ENCODE results near the gene IQSEC1.
A peak's percentile ranks its signal among the peaks of the same experiment; 100 is the strongest.

The IQSEC1 gene

DNA sequence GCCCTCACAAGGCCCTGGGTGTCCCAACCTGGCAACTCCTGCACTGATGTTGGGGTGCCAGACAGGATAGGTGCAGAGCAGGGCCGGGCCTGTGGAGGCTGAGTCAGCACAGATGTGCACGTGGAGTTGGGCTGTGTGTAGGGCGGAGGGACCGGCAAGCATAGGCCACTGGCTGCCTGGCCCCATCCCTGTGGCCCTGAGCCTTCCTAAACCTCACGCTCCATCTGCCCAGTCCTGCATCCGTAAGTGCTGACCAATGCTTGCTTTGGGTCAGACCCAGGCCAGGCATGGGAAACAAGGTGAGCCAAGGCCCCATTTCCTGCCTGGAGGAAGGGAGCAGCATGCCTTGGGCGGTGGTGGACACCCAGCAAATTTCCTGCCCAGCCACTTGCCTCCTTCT is 5.8 kb upstream of the IQSEC1 start:
- Histone ChIP-seq H4K20me1 (peaks cover 0 to 14% (median 0%) of the 10 kb centered on the region in 11 experiments; a peak in 2 of 22 replicates), H3K9me3 (replicated peaks in 1 of 11) (no peaks in the 10 kb centered on the region), H3K9ac (no peak overlapping the region; a peak in 2 of 22 replicates), H3K36me3 (no peaks in the 10 kb centered on the region), H3K4me3 (no peak overlapping the region), H3K27me3 (peaks cover 0 to 11% (median 0%) of the 10 kb centered on the region in 11 experiments; a peak in 4 of 22 replicates), H3K27ac (no peak overlapping the region), H3K4me1 (peaks cover 44 to 100% (median 95%) of the 10 kb centered on the region in 10 experiments), H3K4me2 (peak overlapping the region in 9 of 11 experiments; percentile 43 to 93 (median 73); a peak in 17 of 22 replicates)
- TF ChIP-seq Cebpa-rat (IDR thresholded peaks at IDR 0.05) = no peak

DNA sequence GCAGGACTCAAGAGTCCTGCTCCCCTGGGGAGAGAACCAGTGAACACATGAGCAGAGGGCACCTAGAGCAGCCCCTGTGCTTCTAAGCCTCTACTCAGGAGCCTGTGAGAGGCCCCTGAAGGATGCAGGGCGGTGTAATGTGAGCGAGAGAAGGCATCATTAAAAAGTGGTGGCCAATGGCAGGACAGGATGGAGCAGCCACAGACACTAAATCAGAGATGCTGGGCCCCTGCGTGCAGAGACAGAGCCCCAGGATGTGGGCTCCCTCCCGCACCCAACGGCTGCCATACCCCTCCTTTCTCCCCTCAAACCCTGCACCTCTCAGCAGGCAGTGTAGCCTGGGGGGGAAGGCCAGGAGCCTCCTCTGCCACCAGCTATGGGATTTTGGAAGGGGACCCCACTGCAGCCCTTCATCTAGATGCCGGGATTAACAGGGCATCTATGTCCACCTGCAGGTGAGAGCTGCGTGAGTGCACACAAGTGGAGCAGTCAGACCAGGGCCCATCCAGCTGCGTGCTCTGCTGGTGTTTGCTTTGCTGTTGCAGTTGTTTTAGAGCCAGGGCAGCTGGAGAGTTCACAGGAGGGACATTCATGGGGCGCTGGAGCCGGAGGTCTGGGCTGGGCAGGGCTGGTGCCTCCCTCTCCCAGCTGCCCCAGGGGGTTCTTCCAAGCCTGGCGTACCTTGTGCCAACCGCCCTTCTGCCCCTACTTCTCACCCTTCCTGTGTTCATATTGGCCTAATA is 5.1 kb upstream of the IQSEC1 start:
- Histone ChIP-seq H3K9me3 (replicated peaks in 1 of 11) (no peaks in the 10 kb centered on the region), H4K20me1 (peaks cover 0 to 14% (median 0%) of the 10 kb centered on the region in 11 experiments; a peak in 2 of 22 replicates), H3K4me3 (no peak overlapping the region), H3K9ac (0 out of 22 replicates have a peak overlapping the region, but pooled peaks of 1 of the 11 experiments have one; percentile 3), H3K27me3 (peaks cover 0 to 19% (median 0%) of the 10 kb centered on the region in 11 experiments; a peak in 6 of 22 replicates), H3K4me1 (peaks cover 45 to 100% (median 95%) of the 10 kb centered on the region in 10 experiments), H3K36me3 (no peaks in the 10 kb centered on the region), H3K4me2 (peak overlapping the region in 10 of 11 experiments; percentile 0 to 93 (median 72); a peak in 19 of 22 replicates), H3K27ac (no peak overlapping the region)
- TF ChIP-seq Cebpa-rat (IDR thresholded peaks at IDR 0.05) = no peak

- Histone ChIP-seq H3K9me3 (replicated peaks in 1 of 11) (no peaks in the 10 kb centered on the region), H4K20me1 (peaks cover 0 to 14% (median 0%) of the 10 kb centered on the region in 11 experiments; a peak in 3 of 22 replicates), H3K27me3 (peaks cover 0 to 26% (median 0%) of the 10 kb centered on the region in 11 experiments; a peak in 6 of 22 replicates), H3K27ac (no peak overlapping the region), H3K4me1 (peaks cover 51 to 100% (median 95%) of the 10 kb centered on the region in 10 experiments), H3K4me3 (no peak overlapping the region), H3K4me2 (peak overlapping the region in 10 of 11 experiments; percentile 0 to 93 (median 72); a peak in 18 of 22 replicates), H3K36me3 (no peaks in the 10 kb centered on the region), H3K9ac (0 out of 22 replicates have a peak overlapping the region, but pooled peaks of 1 of the 11 experiments have one; percentile 3)
- TF ChIP-seq Cebpa-rat (IDR thresholded peaks at IDR 0.05) = no peak
Observed at GRCh38 chr3:13077431-13078162, 4.4 kb upstream of the IQSEC1 start.

DNA sequence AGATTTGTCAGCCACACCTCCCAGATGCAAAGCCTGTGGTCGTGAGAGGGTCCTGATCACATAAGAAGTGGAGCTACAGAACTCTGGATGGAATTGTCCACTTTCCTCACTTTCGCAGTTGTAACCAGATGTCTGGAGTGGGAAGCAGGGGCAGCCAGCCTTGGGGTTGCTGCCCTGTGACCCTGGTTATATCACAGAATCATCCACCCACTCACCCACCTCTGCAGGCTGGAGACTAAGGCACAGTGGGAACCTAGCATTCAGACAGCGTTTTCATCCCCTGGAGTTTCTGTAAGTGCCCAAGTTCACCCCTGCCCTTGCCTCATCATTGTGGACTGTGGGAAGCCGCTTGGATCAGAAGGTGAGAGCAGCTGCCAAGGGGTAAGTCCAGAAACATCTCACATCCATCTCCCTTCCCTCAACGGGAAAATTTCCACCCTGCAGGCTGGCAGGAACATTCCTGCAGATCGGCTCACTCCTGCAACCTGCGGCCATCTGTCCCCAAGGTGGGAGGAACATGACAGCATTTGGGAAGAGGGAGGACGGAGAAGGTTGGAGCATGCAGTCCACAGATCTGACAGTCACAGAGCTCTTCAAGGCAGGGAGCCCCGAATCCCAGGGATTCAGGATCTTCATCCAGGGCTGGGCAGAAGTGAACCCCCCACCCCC is 2.9 kb upstream of the IQSEC1 start:
- Histone ChIP-seq H4K20me1 (peaks cover 0 to 14% (median 0%) of the 10 kb centered on the region in 11 experiments; a peak in 3 of 22 replicates), H3K36me3 (no peaks in the 10 kb centered on the region), H3K4me2 (peak overlapping the region; percentile 73 to 100 (median 93)), H3K9me3 (replicated peaks in 1 of 11) (no peaks in the 10 kb centered on the region), H3K4me3 (no peak overlapping the region), H3K27me3 (peaks cover 0 to 34% (median 0%) of the 10 kb centered on the region in 11 experiments; a peak in 6 of 22 replicates), H3K27ac (no peak overlapping the region), H3K4me1 (peaks cover 65 to 100% (median 95%) of the 10 kb centered on the region in 10 experiments), H3K9ac (no peak overlapping the region)
- no peak for TF ChIP-seq Cebpa-rat (IDR thresholded peaks at IDR 0.05)

DNA sequence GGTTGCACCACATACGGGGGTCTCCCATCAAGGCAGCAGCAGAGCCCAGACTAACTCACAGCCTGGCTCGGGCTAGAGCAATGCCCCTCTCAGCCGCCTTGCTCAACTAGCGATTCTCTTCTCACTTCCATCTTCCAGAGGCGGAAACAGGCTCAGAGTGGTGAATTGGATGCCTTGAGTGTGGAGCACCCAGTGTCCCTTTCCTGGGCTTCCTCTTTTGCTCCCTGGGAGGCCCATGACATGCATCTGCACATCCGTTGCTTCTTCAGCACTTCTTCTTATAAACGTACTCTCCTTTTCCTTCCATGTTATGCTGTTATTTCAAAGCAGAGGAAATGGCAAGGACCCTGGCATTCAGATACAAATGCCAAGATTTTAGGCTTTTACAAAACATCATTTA is 2.1 kb upstream of the IQSEC1 start:
- Histone ChIP-seq H3K36me3 (no peaks in the 10 kb centered on the region), H3K4me2 (peak overlapping the region; percentile 73 to 100 (median 93)), H3K9me3 (replicated peaks in 1 of 11) (no peaks in the 10 kb centered on the region), H3K27ac (no peak overlapping the region), H3K4me1 (peaks cover 65 to 100% (median 95%) of the 10 kb centered on the region in 10 experiments), H3K4me3 (no peak overlapping the region), H4K20me1 (peaks cover 0 to 14% (median 0%) of the 10 kb centered on the region in 11 experiments; a peak in 3 of 22 replicates), H3K27me3 (peaks cover 0 to 34% (median 0%) of the 10 kb centered on the region in 11 experiments; a peak in 6 of 22 replicates), H3K9ac (no peak overlapping the region)
- TF ChIP-seq Cebpa-rat (IDR thresholded peaks at IDR 0.05) = no peak

- Histone ChIP-seq H3K4me1 (peaks cover 78 to 100% (median 95%) of the 10 kb centered on the region in 10 experiments), H3K27me3 (peaks cover 0 to 34% (median 0%) of the 10 kb centered on the region in 11 experiments; a peak in 6 of 22 replicates), H3K9me3 (replicated peaks in 1 of 11) (no peaks in the 10 kb centered on the region), H3K36me3 (no peaks in the 10 kb centered on the region), H3K4me2 (peak overlapping the region; percentile 86 to 100 (median 93); a peak in 21 of 22 replicates), H3K4me3 (peak overlapping the region in 7 of 10 experiments; percentile 53 to 71 (median 62); a peak in 15 of 20 replicates), H3K27ac (peak overlapping the region in 3 of 11 experiments; percentile 46 to 85 (median 81); a peak in 2 of 22 replicates), H3K9ac (peak overlapping the region in 4 of 11 experiments; percentile 58 to 80 (median 76); a peak in 5 of 22 replicates), H4K20me1 (peaks cover 0 to 14% (median 0%) of the 10 kb centered on the region in 11 experiments; a peak in 4 of 22 replicates)
- no peak for TF ChIP-seq Cebpa-rat (IDR thresholded peaks at IDR 0.05)
Observed at GRCh38 chr3:13074006-13074375, 762 bp upstream of the IQSEC1 start.

GRCh38 chr3:13072600-13073325 is 466 bp downstream of the IQSEC1 start:
- Histone ChIP-seq H3K27me3 (peaks cover 0 to 25% (median 0%) of the 10 kb centered on the region in 11 experiments; a peak in 6 of 22 replicates), H3K36me3 (no peaks in the 10 kb centered on the region), H3K27ac (peak overlapping the region in 9 of 11 experiments; percentile 25 to 90 (median 79); a peak in 16 of 22 replicates), H3K9ac (peak overlapping the region in 10 of 11 experiments; percentile 38 to 83 (median 64); a peak in 19 of 22 replicates), H3K4me3 (peak overlapping the region; percentile 27 to 71 (median 59)), H3K4me2 (peak overlapping the region; percentile 86 to 100 (median 93)), H3K9me3 (replicated peaks in 1 of 11) (no peaks in the 10 kb centered on the region), H4K20me1 (peaks cover 0 to 10% (median 0%) of the 10 kb centered on the region in 11 experiments; a peak in 5 of 22 replicates), H3K4me1 (peaks cover 76 to 100% (median 95%) of the 10 kb centered on the region in 10 experiments)
- no peak for TF ChIP-seq Cebpa-rat (IDR thresholded peaks at IDR 0.05)

Measured in BLaER1 treated with 17β-estradiol and CSF1 and Interleukin-3, amounts not matched to agents 10 nM and 100 nM (cell line).